Fibroblast of lung (primary cell): ENCODE results near the gene GLDN. TPM values are rescaled to one million over a fixed set of nuclear protein-coding genes. Genes with fewer than 3 reads are reported as not detected.
"Not testable (repeated sequence)": the region's sequence is repeated elsewhere in the genome, so short reads cannot be mapped to it uniquely, and the experiment has no call there.

Experiments
- DNase-seq, 2 donors: peaks; one replicate each; pipeline versions ENCODE4 v3.0.0 to v3.0.0-alpha.2; 2010; ENCODE audit warnings: low read depth in 2 of 2
- H2AFZ ChIP-seq: 2 replicates; pipeline ENCODE4 v1.5.1; 2012; ENCODE audit warnings: low read length, control low read depth, inconsistent platforms
- H3K27ac ChIP-seq: 2 replicates; pipeline ENCODE4 v1.5.1; 2011; ENCODE audit warnings: low read length, control low read depth; ENCODE audit not compliant: insufficient read depth
- H3K27me3 ChIP-seq: 2 replicates; pipeline ENCODE4 v1.5.1; 2011; ENCODE audit warnings: mild to moderate bottlenecking, low read length; ENCODE audit not compliant: control insufficient read depth, insufficient read depth
- H3K36me3 ChIP-seq: 2 replicates; pipeline ENCODE4 v1.5.1; 2011; ENCODE audit warnings: low read length; ENCODE audit not compliant: control insufficient read depth, insufficient read depth
- H3K4me1 ChIP-seq: 2 replicates; pipeline ENCODE4 v1.5.1; 2011; ENCODE audit warnings: low read length; ENCODE audit not compliant: control insufficient read depth, insufficient read depth; ENCODE audit errors: extremely low read depth
- H3K4me2 ChIP-seq: 2 replicates; pipeline ENCODE4 v1.5.1; 2011; ENCODE audit warnings: low read length, control low read depth; ENCODE audit not compliant: insufficient read depth; ENCODE audit errors: extremely low read depth
- H3K4me3 ChIP-seq, 4 experiments: fragments of 200-600 bp in 1 of 4; sonication (generic) in 1 of 4; replicated peaks in 1 of 4; 2 replicates each; pipeline ENCODE4 v1.5.1; 2011 to 2016; ENCODE audit warnings: low read length in 4 of 4, low read depth in 3 of 4, mild to moderate bottlenecking in 3 of 4, control low read depth in 2 of 4, inconsistent platforms in 1 of 4, mixed read lengths in 1 of 4; ENCODE audit not compliant: insufficient read depth in 1 of 4; ENCODE audit errors: control extremely low read depth in 1 of 4
- H3K79me2 ChIP-seq: 2 replicates; pipeline ENCODE4 v1.5.1; 2012; ENCODE audit warnings: mild to moderate bottlenecking, low read length, inconsistent platforms; ENCODE audit not compliant: control insufficient read depth, insufficient read depth
- H3K9ac ChIP-seq: 2 replicates; pipeline ENCODE4 v1.5.1; 2011; ENCODE audit warnings: mild to moderate bottlenecking, low read length, control low read depth; ENCODE audit not compliant: insufficient read depth
- H3K9me3 ChIP-seq: 2 replicates; pipeline ENCODE4 v1.5.1; 2012; ENCODE audit warnings: low read depth, low read length; ENCODE audit not compliant: control insufficient read depth, insufficient read depth
- H4K20me1 ChIP-seq: 2 replicates; pipeline ENCODE4 v1.5.1; 2011; ENCODE audit warnings: low read length; ENCODE audit not compliant: control insufficient read depth, insufficient read depth; ENCODE audit errors: extremely low read depth
- CTCF ChIP-seq, 2 donors: IDR thresholded peaks in 1 of 2; conservative IDR thresholded peaks in 1 of 2; 1 replicate in 1 of 2; 2 replicates in 1 of 2; pipeline ENCODE4 v1.5.1; 2011 to 2012; ENCODE audit warnings: low read length in 2 of 2, control low read depth in 1 of 2, inconsistent platforms in 1 of 2, low read depth in 1 of 2, mild to moderate bottlenecking in 1 of 2
- EZH2 ChIP-seq: IDR thresholded peaks from 2 replicates; pipeline ENCODE4 v1.5.1; 2012; ENCODE audit warnings: low read length, control low read depth, mild to moderate bottlenecking; ENCODE audit errors: missing control alignments
- polyA plus RNA-seq, 2 donors: library from polyadenylated mRNA; depleted of rRNA in 1 of 2; stranded (reverse) in 1 of 2; unstranded in 1 of 2; fragments of >200 nt; gene quantifications; 2 replicates each; pipeline ENCODE4 v1.2.1, GENCODE V29; 2011 to 2012; ENCODE audit warnings: missing spikeins in 1 of 2
- total RNA-seq: library from RNA; depleted of rRNA; stranded (reverse); fragments of >200 nt; gene quantifications from 2 replicates; pipeline ENCODE4 v1.2.1, GENCODE V29; 2014

The GLDN gene
- total and polyA plus RNA-seq, 2 donors (not counting 1 experiment from before 2014, with no cell fraction given): 1.8 to 50.7 TPM

- Histone ChIP-seq H3K9ac (no peak overlapping the region), H2AFZ (no peak overlapping the region), H3K36me3 (no peaks in the 10 kb centered on the region), H3K27me3 (no peaks in the 10 kb centered on the region), H3K4me2 (no peak overlapping the region), H3K27ac (no peak overlapping the region), H3K4me1 (no peaks in the 10 kb centered on the region), H4K20me1 (no peaks in the 10 kb centered on the region), H3K4me3 (no peak overlapping the region), H3K9me3 (no peaks in the 10 kb centered on the region), H3K79me2 (no peaks in the 10 kb centered on the region)
- DNase-seq: no peak
- TF ChIP-seq EZH2 (no peak), CTCF (conservative IDR thresholded peaks at IDR 0.05 in 1 of 2, IDR thresholded peaks at IDR 0.05 in 1 of 2; ENCODE audit: low read depth in 1 of 2, low read length in 2 of 2) (no peak)
Observed at GRCh38 chr15:51443282-51443914, 101.9 kb downstream of the GLDN start.

- Histone ChIP-seq H3K9ac (no peak overlapping the region), H3K27me3 (no peaks in the 10 kb centered on the region), H3K9me3 (no peaks in the 10 kb centered on the region), H3K4me2 (no peak overlapping the region), H3K4me1 (no peaks in the 10 kb centered on the region), H4K20me1 (no peaks in the 10 kb centered on the region), H3K36me3 (no peaks in the 10 kb centered on the region), H3K27ac (no peak overlapping the region), H3K4me3 (no peak overlapping the region), H2AFZ (no peak overlapping the region), H3K79me2 (no peaks in the 10 kb centered on the region)
- TF ChIP-seq EZH2: no peak
- no peak for TF ChIP-seq CTCF (conservative IDR thresholded peaks at IDR 0.05 in 1 of 2, IDR thresholded peaks at IDR 0.05 in 1 of 2; ENCODE audit: low read depth in 1 of 2, low read length in 2 of 2)
- DNase-seq: no peak
Observed at GRCh38 chr15:51444112-51444511, 102.7 kb downstream of the GLDN start.

- no peaks in the 10 kb centered on the region for H3K9me3 ChIP-seq
- TF ChIP-seq EZH2: no peak
- no peak for TF ChIP-seq CTCF (conservative IDR thresholded peaks at IDR 0.05 in 1 of 2, IDR thresholded peaks at IDR 0.05 in 1 of 2; ENCODE audit: low read depth in 1 of 2, low read length in 2 of 2)
- no peaks in the 10 kb centered on the region for H3K27me3 ChIP-seq
- no peak overlapping the region for H3K27ac ChIP-seq
- H3K4me2 ChIP-seq: no peak overlapping the region
- no peak for DNase-seq
- no peak overlapping the region for H3K4me3 ChIP-seq
- H3K4me1 ChIP-seq: no peaks in the 10 kb centered on the region
- no peaks in the 10 kb centered on the region for H3K36me3 ChIP-seq
- H4K20me1 ChIP-seq: no peaks in the 10 kb centered on the region
- no peak overlapping the region for H2AFZ ChIP-seq
- H3K79me2 ChIP-seq: no peaks in the 10 kb centered on the region
- no peak overlapping the region for H3K9ac ChIP-seq
Observed at GRCh38 chr15:51444807-51445206, 103.4 kb downstream of the GLDN start.

- not testable (repeated sequence) for H3K4me1 ChIP-seq, H3K4me2 ChIP-seq, H3K4me3 ChIP-seq, H3K27ac ChIP-seq, H3K79me2 ChIP-seq, H3K9me3 ChIP-seq, H3K36me3 ChIP-seq, H3K9ac ChIP-seq, H4K20me1 ChIP-seq, H3K27me3 ChIP-seq, DNase-seq, H2AFZ ChIP-seq
Observed at GRCh38 chr15:51446029-51446744, 104.7 kb downstream of the GLDN start.
